HL-60/S4 treated with phorbol 12-myristate 13-acetate at 8.2 ng/mL for 4 days and 3 days (cell line): ENCODE measurements around the gene RAP1A.
"Not testable (repeated sequence)": the region's sequence is repeated elsewhere in the genome, so short reads cannot be mapped to it uniquely, and the experiment has no call there.

Experiments used
- in situ Hi-C: fragments of 300-500 bp; cut with MboI; formaldehyde crosslinking; loops from 2 replicates; pipeline ENCODE4 v1.15.0; 2022; ENCODE audit warnings: low sequenced_read_pairs

RAP1A gene

DNA sequence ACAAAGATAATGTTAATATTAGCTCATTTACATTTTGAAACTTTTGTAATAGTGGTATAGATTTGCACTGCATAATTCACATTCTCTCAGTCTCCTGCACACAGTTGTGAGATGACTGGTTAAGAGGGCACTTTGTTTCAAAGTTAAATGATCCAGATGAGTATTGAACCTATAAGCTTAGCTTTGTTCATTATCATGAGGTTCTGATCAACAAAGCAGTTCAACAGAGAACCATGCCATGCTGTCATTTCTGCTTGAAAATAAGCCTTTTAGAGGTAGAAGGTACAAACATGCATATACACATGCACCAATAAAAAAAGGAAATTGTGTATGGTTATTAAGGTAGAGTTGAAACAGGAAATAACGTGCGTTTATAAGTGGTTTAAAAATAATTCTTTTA is 4.8 kb downstream of the RAP1A start:
- in situ Hi-C loops = loop anchor here (25.0 kb wide), 1 partner anchor 112 kb away; the partner anchor contains the start of genes ADORA3 and TMIGD3

- in situ Hi-C loops = no loop called here
Measured at GRCh38 chr1:111625276-111625675, 5.7 kb downstream of the RAP1A start.

DNA sequence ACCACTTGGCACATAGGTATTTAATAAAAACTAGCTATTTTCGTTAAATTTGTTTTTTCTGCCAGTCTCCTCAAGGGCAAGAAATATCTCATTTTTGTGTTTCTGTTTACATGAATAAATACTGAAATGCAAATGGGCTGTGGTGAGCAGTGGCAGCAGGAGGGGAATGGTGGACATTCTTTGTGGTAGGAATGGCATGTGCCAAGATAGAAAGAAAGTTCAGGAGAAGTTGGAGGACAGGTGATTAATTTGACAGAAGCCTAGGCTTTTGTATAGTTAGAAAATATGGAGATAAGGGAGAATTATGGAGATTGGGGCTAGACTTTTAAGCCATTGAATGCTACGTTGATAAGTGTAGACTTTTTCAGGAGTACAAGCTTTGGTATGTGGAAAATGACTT is 8.6 kb downstream of the RAP1A start:
- in situ Hi-C loops = no loop called here

DNA sequence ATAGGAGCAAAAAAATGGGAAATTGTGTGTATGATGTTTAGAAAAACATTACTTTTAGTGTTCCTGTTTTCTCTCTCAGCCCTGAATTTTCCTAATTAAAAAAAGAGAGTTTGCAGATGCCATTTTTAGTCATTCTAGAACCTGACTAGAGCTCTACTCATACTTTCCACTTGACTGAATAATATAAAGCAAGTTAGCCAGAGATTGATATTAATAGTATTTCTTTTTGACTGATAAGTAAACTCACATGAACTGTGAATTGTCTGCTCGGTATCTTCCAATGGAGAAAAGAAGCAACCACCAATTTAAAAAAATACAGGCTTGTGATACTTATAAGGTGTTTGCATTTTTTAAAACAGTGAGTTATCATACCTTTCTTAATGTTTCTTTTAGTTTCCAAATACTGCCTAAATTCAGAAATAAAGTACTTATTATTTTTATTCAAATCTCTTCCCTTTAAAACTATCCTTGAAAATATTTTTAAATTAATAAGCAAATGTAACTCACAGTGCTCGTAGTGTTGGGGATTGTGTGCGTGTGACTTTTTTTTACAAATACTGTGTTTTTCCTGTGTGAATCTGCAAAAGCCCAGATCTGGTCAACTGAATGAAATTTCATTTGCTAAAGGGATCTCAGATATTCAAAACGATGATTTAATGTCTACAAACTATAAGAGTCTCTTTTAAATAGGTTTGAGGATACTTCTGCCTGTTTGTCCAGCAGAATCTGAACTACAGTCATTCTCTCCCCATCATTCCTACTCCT is 9.8 kb downstream of the RAP1A start:
- in situ Hi-C loops = no loop called here

GRCh38 chr1:111630567-111630966 is 11.0 kb downstream of the RAP1A start:
- in situ Hi-C loops = no loop called here

DNA sequence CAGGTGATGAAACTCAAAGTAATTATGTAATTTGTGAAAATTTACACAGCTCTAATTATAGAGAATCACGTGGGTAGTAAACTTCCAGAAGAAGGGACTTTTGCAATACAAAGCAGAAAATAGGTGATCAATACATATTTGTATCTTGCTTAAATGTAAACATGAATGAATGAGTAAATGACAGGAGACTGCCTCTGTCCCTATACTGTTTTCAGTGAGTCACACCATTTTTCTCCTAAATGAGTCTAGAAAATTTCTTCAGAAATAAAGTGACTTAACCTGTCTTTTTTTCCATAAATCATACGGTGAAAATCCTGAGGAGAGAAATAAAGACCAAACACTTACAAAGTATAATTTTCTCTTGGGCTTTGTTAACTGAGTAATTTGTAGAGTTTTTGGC is 11.9 kb downstream of the RAP1A start:
- in situ Hi-C loops = no loop called here

DNA sequence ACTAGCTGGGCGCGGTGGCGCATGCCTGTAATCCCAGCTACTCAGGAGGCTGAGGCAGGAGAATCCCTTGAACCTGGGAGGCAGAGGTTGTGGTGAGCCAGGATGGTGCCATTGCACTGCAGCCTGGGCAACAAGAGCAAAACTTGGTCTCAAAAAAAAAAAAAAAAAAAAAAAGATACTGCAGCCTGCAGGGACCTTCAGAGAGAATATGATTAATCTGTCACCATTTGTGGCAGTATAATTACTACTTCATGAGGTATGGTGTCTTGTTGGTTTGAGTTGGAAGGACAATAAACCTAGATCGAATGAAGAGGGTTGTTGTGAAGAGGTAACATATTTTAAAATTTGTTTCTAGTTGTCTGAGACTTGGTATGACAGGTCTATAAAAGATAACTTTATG is 13.2 kb downstream of the RAP1A start:
- in situ Hi-C loops = not testable (repeated sequence)

- in situ Hi-C loops = no loop called here
Measured at GRCh38 chr1:111633736-111634247, 14.2 kb downstream of the RAP1A start.

GRCh38 chr1:111635324-111636009 is 15.9 kb downstream of the RAP1A start:
- in situ Hi-C loops = no loop called here

DNA sequence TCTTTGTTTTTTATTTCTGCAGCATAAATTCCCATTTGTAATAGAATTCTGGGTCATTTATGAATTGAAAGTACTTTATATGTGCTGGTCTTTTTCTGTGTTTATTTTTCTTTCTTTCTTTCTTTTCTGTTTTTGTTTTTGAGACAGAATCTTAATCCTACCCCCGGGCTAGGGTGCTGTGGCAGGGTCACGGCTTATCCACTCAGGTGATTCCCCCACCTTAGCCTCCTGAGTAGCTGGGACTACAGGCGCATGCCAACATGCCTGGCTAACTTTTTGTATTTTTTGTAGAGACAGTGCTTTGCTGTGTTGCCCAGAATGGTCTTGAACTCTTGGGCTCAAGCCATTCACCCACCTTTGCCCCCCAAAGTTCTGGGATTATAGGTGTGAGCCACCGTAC is 18.7 kb downstream of the RAP1A start:
- in situ Hi-C loops = no loop called here

GRCh38 chr1:111639602-111640198 is 20.1 kb downstream of the RAP1A start:
- in situ Hi-C loops = no loop called here

DNA sequence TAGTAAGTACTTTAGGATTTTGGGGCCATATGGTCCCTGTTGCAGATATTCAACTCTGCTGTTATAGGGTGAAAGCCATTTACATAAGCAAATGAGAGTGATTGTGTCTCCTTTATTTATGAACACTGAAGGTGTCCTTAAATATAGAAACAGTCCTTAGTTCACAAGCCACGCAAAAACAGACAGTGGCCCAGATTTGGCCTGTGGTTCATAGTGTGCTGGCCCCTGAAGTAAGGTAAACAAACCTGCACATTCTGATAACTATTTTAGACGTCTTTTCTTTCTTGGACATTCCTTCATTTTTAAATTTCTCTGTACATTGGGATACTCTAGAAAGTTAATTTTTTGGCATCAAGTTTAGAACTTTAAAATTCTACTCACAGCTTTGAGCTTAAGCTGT is 23.5 kb downstream of the RAP1A start:
- in situ Hi-C loops = no loop called here

DNA sequence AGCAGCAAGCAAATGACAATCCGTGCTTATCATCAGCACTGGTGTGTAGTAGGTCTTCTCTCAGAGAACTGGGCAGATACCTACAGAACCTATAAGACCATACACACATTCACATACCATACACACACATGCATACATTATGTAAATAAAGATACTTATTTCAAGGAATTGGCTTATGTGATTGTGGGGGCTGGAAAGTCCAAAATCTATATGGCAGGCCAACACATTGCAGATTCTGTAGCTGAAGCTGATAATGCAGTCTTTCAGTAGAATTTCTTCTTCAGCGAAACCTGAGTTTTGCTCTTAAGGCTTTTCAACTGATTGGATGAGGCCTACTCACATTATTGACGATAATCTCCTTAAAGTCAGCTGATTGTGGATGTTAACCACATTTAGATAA is 24.1 kb downstream of the RAP1A start:
- in situ Hi-C loops = no loop called here

DNA sequence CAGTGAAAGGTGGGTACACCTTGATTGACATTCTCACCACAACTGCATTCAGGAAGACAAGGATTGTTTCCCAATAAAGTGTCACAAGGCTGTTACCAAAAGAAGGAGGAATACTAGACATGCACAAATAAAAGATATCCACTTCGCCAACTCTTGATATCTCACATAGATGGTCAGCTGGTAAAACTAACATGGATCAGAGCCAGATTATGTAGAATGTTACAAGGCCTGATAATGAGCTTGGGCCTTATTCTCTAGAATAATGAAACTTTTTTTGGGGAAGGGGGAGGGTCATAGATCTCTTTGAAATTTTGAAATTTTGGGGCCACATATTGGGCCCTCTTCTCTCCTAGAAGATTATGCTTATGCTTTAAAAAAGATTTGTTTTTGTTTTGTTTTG is 24.9 kb downstream of the RAP1A start:
- in situ Hi-C loops = no loop called here

- in situ Hi-C loops = no loop called here
Measured at GRCh38 chr1:111647736-111648135, 28.1 kb downstream of the RAP1A start.

DNA sequence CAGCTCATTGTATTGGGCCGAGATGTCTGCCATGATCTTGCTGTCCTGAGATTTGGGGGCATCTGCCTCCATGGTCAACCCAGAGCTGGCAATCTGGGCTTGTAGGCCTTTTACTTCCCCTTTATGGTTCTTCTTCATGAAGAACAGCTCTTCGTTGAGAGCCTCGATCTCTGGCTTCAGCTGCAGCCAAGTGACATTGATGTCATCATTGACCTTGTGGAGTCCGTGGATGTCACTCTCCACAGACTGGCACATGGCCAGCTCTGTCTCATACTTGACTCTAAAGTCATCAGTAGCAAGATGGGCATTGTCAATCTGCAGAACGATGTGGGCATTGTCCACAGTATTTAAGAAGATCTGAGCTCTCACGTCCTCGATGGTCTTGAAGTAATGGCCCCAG is 29.2 kb downstream of the RAP1A start:
- in situ Hi-C loops = no loop called here

DNA sequence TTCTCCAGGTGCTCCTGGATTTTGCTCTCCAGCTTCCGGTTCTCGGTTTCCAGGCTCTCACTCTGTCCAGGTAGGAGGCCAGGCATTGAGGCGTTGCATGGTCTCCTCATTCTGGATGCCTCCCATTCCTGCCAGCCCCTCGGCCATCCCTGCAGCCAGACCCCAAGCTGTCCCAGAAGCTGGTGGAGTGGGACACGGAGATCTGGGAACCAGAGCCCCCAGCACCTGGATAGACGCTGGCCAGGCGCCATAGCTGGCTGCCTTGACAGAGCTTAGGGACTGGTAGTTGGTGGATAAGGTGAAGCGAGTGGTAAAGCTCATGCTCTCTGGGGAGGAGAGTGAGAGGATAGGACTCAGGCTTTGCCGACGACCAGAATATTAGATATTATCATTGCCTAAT is 29.6 kb downstream of the RAP1A start:
- in situ Hi-C loops = no loop called here

- in situ Hi-C loops = no loop called here
Measured at GRCh38 chr1:111649648-111650047, 30.1 kb downstream of the RAP1A start.

GRCh38 chr1:111653709-111654108 is 34.1 kb downstream of the RAP1A start:
- in situ Hi-C loops = no loop called here

- in situ Hi-C loops = no loop called here
Measured at GRCh38 chr1:111654839-111655238, 35.2 kb downstream of the RAP1A start.

DNA sequence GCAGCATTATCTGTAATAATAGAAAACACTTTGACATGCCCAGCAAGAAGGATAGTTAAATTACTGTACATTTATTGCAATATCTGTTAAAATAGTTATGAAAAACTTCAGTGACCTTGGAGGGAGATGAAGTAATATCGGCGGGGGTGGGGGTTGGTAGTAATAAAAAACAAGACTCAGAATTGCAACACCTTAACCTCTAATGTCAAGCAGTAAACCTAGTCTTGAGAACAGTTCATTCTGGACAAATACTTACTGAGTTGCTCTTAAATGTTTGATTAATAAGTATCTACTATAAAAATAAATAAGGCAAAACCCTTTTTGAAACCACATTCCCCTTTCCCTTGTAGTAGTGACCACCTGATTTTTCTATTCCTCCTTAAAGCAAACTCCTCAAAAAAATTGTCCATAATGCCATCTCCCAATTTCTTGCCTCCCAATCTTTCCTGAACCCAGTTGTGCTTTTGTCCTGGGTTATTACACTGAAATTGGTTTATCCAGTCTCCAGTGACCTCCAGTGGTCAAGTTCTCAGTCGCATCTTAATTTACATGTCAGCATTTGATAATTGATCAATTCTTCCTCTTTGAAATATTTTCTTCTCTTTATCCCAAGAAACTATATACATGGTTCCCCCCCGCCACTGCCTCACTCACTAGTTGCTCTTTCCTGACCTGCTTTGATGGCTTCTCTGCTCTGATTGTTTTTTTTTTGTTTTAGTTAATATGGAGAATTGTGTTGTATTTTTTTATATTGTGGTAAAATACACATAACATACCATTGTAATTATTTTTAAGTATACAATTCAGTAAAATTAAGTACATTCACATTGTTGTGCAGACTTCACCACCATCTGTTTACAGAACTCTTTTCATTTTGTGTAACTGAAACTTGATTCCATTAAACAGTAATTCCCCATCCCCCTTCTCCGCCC is 36.8 kb downstream of the RAP1A start:
- in situ Hi-C loops = no loop called here
